ENCODE measurements around the gene JPT2. TPM values are rescaled to one million over a fixed set of nuclear protein-coding genes. Genes with fewer than 3 reads are reported as not detected.

Gene JPT2
- total RNA-seq, 1 experiment from 2014 or later = 113 TPM

- TF ChIP-seq TCF7L2 (IDR thresholded peaks at IDR 0.05; ENCODE audit: borderline replicate concordance, extremely low read depth, insufficient read depth, insufficient read length) (no peak), CTCF (IDR thresholded peaks at IDR 0.05 in 2 of 3, conservative IDR thresholded peaks at IDR 0.05 in 1 of 3; ENCODE audit: borderline replicate concordance in 1 of 3, insufficient read depth in 1 of 3, low read depth in 2 of 3, low read length in 2 of 3) (no peak), SIN3A (IDR thresholded peaks at IDR 0.05; ENCODE audit: low read depth) (no peak), ZBTB33 (IDR thresholded peaks at IDR 0.05; ENCODE audit: extremely low read depth, insufficient replicate concordance, low read length) (no peak), REST (IDR thresholded peaks at IDR 0.05; ENCODE audit: low read depth) (no peak), CEBPB (IDR thresholded peaks at IDR 0.05; ENCODE audit: low read depth) (no peak), YY1 (IDR thresholded peaks at IDR 0.05; ENCODE audit: extremely low read depth, insufficient replicate concordance, low read depth, low read length) (no peak), ZFX (IDR thresholded peaks at IDR 0.05) (no peak), ATF3 (IDR thresholded peaks at IDR 0.05) (no peak), JUND (IDR thresholded peaks at IDR 0.05) (no peak), EZH2 (IDR thresholded peaks at IDR 0.05) (no peak), POLR2AphosphoS5 (IDR thresholded peaks at IDR 0.05; ENCODE audit: low read depth, low read length) (no peak), EZH2phosphoT487 (IDR thresholded peaks at IDR 0.05; ENCODE audit: borderline replicate concordance) (no peak), SP1 (IDR thresholded peaks at IDR 0.05; ENCODE audit: low read depth) (no peak), ZNF274 (IDR thresholded peaks at IDR 0.05; ENCODE audit: low read depth, low read length) (no peak), ELF1 (IDR thresholded peaks at IDR 0.05; ENCODE audit: borderline replicate concordance, low read depth) (no peak), CBX3 (IDR thresholded peaks at IDR 0.05; ENCODE audit: low read depth) (no peak), EGR1 (IDR thresholded peaks at IDR 0.05; ENCODE audit: low read depth) (no peak)
- ChIA-PET POLR2A (no interaction called here), CTCF (no interaction called here), RAD21 (ENCODE audit: low non-redundant PET in 1 of 2, low total read pairs in 2 of 2, uncharacterized antibody in 2 of 2, unreplicated experiment in 2 of 2) (no interaction called here)
- BruUV-seq (replicated peaks) = no TSS peak
- Histone ChIP-seq H3K9ac (ENCODE audit: low read length) (no peak overlapping the region), H3K9me2 (ENCODE audit: insufficient read depth) (no peaks in the 10 kb centered on the region), H3K27me3 (ENCODE audit: insufficient read depth, low read length) (no peaks in the 10 kb centered on the region), H3K4me1 (ENCODE audit: control insufficient read depth in 1 of 2, insufficient read depth in 2 of 2, low read length in 2 of 2) (peaks cover 11 to 20% of the 10 kb centered on the region in 2 experiments), H3K79me2 (ENCODE audit: insufficient read depth, low read length) (peaks cover 68% of the 10 kb centered on the region), H4K20me1 (ENCODE audit: insufficient read depth) (peaks cover 3% of the 10 kb centered on the region; the same call in 1 of the 2 replicates), H3K4me3 (replicated peaks in 1 of 2; ENCODE audit: low read depth in 1 of 2, low read length in 2 of 2) (no peak overlapping the region), H2AFZ (ENCODE audit: low read depth, low read length, poor library complexity, severe bottlenecking) (no peak overlapping the region), H3K27ac (ENCODE audit: low read depth, low read length) (no peak overlapping the region; the same call in 1 of the 2 replicates), H3K9me3 (ENCODE audit: control insufficient read depth in 1 of 2, insufficient read depth in 1 of 2, low read depth in 1 of 2, low read length in 2 of 2) (no peaks in the 10 kb centered on the region), H3K36me3 (ENCODE audit: control insufficient read depth in 1 of 2, insufficient read depth in 2 of 2, low read length in 2 of 2) (no peaks in the 10 kb centered on the region), H3K4me2 (ENCODE audit: low read length) (peak overlapping the region; percentile 97; the same call in 1 of the 2 replicates)
- ATAC-seq (no peak), DNase-seq (ENCODE audit: low read depth, low spot score) (no peak)
- intact Hi-C loops (cut with micrococcal nuclease) = no loop called here
Measured at GRCh38 chr16:1708083-1708767, 30.1 kb downstream of the JPT2 start.

Measured in HCT116 (cell line).